Colonic mucosa (tissue), 4 donors: ENCODE results near the gene DNASE2B. TPM values are rescaled to one million over a fixed set of nuclear protein-coding genes. Genes with fewer than 3 reads are reported as not detected.

Experiments used
- DNase-seq: peaks from one replicate; pipeline ENCODE4 v3.0.0-alpha.2; 2020
- H3K27ac ChIP-seq: fragments of 200-600 bp; one replicate; pipeline ENCODE4 v1.8.0; 2021
- H3K27me3 ChIP-seq: fragments of 200-600 bp; one replicate; pipeline ENCODE4 v1.8.0; 2021
- H3K36me3 ChIP-seq: fragments of 200-600 bp; one replicate; pipeline ENCODE4 v1.8.0; 2021
- H3K4me1 ChIP-seq: fragments of 200-600 bp; one replicate; pipeline ENCODE4 v1.8.0; 2021; ENCODE audit warnings: mild to moderate bottlenecking
- H3K4me3 ChIP-seq: fragments of 200-600 bp; one replicate; pipeline ENCODE4 v1.8.0; 2021
- H3K9ac ChIP-seq, 2 donors: one replicate each; pipeline ENCODE4 v1.7.0; 2013; ENCODE audit warnings: control low read depth in 2 of 2, low read depth in 2 of 2, low read length in 2 of 2
- H3K9me3 ChIP-seq: fragments of 200-600 bp; one replicate; pipeline ENCODE4 v1.8.0; 2021
- intact Hi-C: fragments of 100-400 bp; cut with DNase I; formaldehyde crosslinking; loops from one replicate; pipeline ENCODE4 v1.14.1; 2022
- total RNA-seq, 2 donors: library from RNA; stranded (reverse); fragmentation: NEBNext Ultra II Directional in 1 of 2; extraction: Animal tissue kit (Norgen Biotek cat#: 25700) in 1 of 2; gene quantifications; one replicate each; pipeline ENCODE4 v1.2.1, GENCODE V29; 2021
- TF ChIP-seq, protein P1 (sequence below): fragments of 200-600 bp; IDR thresholded peaks from one replicate; pipeline ENCODE4 v1.8.0; 2022; ENCODE audit warnings: antibody characterized with exemption, mild to moderate bottlenecking
- donor health status: healthy.
- donor health status: DM: no; HTN: no; CAD: no.
- donor health status: DM: no; HTN: no; CAD: no.

Gene DNASE2B, protein sequence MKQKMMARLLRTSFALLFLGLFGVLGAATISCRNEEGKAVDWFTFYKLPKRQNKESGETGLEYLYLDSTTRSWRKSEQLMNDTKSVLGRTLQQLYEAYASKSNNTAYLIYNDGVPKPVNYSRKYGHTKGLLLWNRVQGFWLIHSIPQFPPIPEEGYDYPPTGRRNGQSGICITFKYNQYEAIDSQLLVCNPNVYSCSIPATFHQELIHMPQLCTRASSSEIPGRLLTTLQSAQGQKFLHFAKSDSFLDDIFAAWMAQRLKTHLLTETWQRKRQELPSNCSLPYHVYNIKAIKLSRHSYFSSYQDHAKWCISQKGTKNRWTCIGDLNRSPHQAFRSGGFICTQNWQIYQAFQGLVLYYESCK
- total RNA-seq, result 1 to 10 TPM in 1 of 2 donors, under 1 TPM in 1; 0.82 to 1.2 TPM

DNA sequence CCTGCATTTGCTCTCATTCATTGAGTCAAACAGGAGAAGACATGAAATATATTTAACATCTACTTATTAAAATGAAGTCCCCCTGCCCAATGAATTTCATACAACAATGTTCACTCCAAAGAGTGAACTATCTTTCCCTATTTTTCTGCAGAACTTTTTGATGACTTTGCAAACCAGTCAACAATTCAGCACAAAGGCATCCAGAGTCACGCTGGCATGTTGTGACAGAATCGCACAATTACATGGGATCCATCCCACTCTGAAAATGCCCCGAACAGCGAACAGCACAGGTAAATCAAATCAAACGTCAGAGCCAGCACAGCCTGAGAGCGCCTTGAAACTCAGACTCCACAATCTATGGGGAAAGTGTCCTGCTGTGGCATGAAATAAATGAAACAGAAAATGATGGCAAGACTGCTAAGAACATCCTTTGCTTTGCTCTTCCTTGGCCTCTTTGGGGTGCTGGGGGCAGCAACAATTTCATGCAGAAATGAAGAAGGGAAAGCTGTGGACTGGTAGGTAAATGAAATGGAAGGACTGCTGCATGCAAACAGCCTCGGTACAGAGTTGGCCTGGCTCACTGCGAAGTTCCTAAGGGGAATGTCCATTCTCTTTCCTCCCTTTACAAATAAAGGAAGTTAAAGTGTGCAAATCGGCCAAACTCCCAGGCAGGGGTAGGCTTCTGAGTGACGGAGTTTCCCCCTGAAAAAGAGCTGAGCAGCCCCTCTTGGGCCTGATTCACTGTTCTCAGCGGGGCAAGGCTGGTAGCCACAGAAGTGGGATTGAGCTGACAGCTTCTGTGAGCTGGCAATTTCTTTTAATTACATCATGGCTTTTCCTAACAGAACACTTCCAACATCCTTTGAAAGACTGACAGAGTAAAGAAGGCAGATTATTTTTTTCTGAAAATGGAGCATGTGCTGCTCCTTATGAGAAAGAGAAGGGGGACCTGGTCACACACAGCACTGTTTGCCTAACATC lies at the start of gene DNASE2B:
Gene DNASE2B, plus strand, starts transcription at position 310 of the 981 bp plus-strand sequence. Its CDS starts 81 bp downstream, at position 391.
- no peak within 1 kb of the TSS for H3K9ac ChIP-seq
- H3K27me3 ChIP-seq, result no peaks in the 10 kb centered on the region
- H3K27ac ChIP-seq, result no peak within 1 kb of the TSS
- no peak for DNase-seq
- no peak within 1 kb of the TSS for H3K4me3 ChIP-seq
- no peaks in the 10 kb centered on the region for H3K4me1 ChIP-seq
- intact Hi-C loops, result loop anchor here (10.0 kb wide), 1 partner anchor 84 kb away; no protein-coding TSS in a partner anchor
- H3K36me3 ChIP-seq, result no peaks in the 10 kb centered on the region
- no peaks in the 10 kb centered on the region for H3K9me3 ChIP-seq
- TF ChIP-seq, protein P1, sequence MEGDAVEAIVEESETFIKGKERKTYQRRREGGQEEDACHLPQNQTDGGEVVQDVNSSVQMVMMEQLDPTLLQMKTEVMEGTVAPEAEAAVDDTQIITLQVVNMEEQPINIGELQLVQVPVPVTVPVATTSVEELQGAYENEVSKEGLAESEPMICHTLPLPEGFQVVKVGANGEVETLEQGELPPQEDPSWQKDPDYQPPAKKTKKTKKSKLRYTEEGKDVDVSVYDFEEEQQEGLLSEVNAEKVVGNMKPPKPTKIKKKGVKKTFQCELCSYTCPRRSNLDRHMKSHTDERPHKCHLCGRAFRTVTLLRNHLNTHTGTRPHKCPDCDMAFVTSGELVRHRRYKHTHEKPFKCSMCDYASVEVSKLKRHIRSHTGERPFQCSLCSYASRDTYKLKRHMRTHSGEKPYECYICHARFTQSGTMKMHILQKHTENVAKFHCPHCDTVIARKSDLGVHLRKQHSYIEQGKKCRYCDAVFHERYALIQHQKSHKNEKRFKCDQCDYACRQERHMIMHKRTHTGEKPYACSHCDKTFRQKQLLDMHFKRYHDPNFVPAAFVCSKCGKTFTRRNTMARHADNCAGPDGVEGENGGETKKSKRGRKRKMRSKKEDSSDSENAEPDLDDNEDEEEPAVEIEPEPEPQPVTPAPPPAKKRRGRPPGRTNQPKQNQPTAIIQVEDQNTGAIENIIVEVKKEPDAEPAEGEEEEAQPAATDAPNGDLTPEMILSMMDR, result no peak

DNA sequence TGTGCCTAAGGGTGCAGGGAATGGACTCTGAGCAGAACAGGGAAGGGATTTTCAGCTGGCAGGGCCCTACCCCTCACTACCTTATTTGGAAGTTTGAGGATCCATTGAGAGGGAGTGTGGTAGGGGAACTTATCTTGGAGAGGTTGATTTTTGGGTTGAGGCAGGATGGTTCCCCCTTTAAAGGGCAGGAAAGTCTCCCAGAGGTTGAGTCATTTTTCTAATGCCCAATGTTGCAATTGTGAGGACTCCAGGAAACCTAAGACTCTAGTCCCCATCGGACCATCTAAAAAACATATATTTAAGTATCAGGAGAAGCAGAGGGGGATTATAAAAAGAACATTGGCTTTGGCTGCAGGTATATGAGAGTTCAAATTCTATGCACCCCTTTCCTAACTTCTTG lies 49.5 kb upstream of the DNASE2B start:
- Histone ChIP-seq H3K27ac (no peak overlapping the region), H3K4me3 (no peak overlapping the region), H3K27me3 (no peaks in the 10 kb centered on the region), H3K4me1 (peaks cover 8% of the 10 kb centered on the region), H3K9me3 (no peaks in the 10 kb centered on the region), H3K36me3 (no peaks in the 10 kb centered on the region), H3K9ac (no peak overlapping the region)
- no peak for DNase-seq
- TF ChIP-seq, protein P1, result no peak
- intact Hi-C loops, result no loop called here

DNA sequence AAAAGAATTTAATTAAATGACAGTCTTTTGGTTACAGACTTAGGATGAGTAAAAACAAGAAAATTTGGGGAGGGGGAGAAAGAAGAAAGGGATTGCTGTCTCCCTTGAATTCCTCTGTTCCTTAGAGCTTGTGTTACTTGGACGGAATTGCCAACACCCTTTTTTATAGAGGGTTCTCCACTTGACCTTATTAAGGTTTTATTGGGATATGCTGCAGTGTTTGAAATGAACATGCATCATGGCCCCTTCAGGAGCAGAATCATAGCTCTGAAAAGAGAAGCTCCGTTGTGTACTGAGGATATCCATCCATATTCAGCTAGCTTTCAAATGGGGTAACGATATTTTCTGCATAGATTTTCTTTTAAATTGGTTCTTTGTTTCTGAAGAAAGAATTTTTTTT lies 48.2 kb upstream of the DNASE2B start:
- peaks cover 8% of the 10 kb centered on the region for H3K4me1 ChIP-seq
- no peak overlapping the region for H3K4me3 ChIP-seq
- no peak overlapping the region for H3K9ac ChIP-seq
- intact Hi-C loops, result no loop called here
- H3K9me3 ChIP-seq, result no peaks in the 10 kb centered on the region
- H3K36me3 ChIP-seq, result no peaks in the 10 kb centered on the region
- H3K27ac ChIP-seq, result no peak overlapping the region
- no peaks in the 10 kb centered on the region for H3K27me3 ChIP-seq
- TF ChIP-seq, protein P1, result no peak
- no peak for DNase-seq

DNA sequence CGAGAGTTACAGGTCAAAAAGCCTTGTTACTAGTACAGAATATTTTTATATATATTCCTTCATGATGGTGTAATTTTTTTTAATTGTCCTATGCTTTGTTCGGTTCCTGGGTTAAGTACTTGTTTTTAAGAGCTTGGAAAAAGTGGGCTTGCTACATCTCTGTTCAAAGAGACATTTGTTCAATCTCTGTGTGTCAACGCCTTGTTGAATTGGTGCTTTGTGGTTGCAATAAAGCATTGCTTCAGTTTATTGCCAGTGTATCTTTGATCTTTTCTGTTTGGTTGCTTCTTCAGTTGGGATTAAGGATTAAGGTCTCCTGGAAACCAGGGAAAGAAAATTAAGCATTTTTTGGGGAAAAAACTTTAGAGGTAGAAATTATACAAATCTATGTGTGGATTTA lies 47.7 kb upstream of the DNASE2B start:
- TF ChIP-seq, protein P1, result no peak
- DNase-seq, result no peak

DNA sequence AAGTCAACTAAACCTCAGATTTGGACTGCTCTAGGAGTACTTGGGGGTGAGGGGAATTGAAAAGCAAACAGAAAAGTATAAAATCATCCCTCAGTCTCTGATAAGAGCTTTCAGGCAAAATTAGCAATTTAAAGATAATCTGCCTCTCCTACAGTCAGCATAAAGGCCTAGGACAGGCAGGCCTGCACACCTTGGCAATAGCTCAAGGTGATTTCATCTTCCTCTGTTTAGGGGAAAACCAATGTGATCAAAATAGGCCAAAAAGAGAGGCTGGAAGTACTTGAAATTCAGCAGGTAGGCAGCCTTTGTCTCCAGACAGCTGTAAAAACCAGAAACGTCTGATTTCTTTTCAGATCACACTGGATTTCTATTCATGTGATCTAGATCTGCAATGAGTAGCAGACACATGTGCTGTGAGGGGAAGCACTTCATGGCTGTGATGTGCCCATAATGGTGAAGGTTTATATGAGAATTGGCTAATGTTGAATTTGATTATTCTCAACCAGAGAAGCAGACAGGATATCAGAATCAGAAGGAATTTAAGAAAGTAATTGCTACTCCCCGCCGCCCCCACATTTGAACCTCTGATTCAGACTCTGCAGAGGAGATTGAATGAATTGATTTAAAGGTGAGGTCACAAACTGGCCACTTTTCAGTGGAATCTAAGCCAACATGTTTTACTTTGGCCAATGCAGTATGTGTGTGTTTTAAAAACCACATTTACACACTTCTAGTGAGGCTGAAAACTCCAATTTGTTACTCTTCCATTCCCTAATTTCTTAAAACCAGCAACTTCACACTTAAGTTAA lies 45.8 kb upstream of the DNASE2B start:
- H3K9ac ChIP-seq, result no peak overlapping the region
- no peaks in the 10 kb centered on the region for H3K27me3 ChIP-seq
- H3K9me3 ChIP-seq, result no peaks in the 10 kb centered on the region
- H3K36me3 ChIP-seq, result no peaks in the 10 kb centered on the region
- intact Hi-C loops, result no loop called here
- TF ChIP-seq, protein P1, result no peak
- H3K4me3 ChIP-seq, result no peak overlapping the region
- peaks cover 8% of the 10 kb centered on the region for H3K4me1 ChIP-seq
- DNase-seq, result no peak
- H3K27ac ChIP-seq, result no peak overlapping the region

More for the DNA sequence above, 47.7 kb upstream of the DNASE2B start:
- H3K27ac ChIP-seq, result no peak overlapping the region
- peaks cover 8% of the 10 kb centered on the region for H3K4me1 ChIP-seq
- no peaks in the 10 kb centered on the region for H3K27me3 ChIP-seq
- H3K9me3 ChIP-seq, result no peaks in the 10 kb centered on the region
- intact Hi-C loops, result no loop called here
- no peak overlapping the region for H3K4me3 ChIP-seq
- H3K36me3 ChIP-seq, result no peaks in the 10 kb centered on the region
- H3K9ac ChIP-seq, result no peak overlapping the region
